ENCODE measurements around the gene ZNF407.

DNA sequence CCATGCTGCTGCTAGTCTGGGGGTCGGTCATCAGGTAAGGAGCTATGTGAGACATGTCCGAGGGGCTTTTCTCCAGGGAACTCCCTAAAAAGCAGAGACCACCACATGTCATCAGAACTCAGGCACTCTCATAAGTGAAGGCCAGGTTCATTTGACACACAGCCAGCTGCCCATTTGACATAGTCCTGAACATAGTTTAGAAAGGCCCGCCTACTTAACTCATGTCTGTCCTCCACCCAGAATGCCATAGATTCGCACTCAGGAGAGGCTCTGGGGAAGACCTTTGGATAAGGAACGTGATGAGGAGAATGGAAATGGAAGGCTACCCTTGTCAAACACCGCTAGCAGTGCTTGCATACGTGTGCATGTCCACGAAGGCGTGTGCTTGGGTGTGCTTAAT is 454.1 kb downstream of the ZNF407 start:
- TF ChIP-seq, protein P1, sequence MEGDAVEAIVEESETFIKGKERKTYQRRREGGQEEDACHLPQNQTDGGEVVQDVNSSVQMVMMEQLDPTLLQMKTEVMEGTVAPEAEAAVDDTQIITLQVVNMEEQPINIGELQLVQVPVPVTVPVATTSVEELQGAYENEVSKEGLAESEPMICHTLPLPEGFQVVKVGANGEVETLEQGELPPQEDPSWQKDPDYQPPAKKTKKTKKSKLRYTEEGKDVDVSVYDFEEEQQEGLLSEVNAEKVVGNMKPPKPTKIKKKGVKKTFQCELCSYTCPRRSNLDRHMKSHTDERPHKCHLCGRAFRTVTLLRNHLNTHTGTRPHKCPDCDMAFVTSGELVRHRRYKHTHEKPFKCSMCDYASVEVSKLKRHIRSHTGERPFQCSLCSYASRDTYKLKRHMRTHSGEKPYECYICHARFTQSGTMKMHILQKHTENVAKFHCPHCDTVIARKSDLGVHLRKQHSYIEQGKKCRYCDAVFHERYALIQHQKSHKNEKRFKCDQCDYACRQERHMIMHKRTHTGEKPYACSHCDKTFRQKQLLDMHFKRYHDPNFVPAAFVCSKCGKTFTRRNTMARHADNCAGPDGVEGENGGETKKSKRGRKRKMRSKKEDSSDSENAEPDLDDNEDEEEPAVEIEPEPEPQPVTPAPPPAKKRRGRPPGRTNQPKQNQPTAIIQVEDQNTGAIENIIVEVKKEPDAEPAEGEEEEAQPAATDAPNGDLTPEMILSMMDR (IDR thresholded peaks at IDR 0.05) = no peak
- TF ChIP-seq POLR2A (IDR thresholded peaks at IDR 0.05) = no peak

All from heart left ventricle (tissue), 13 donors.